ENCODE results near the gene BARHL2.

The BARHL2 gene

GRCh38 chr1:90716552-90717355 is at the start of gene BARHL2:
Gene BARHL2, minus strand, starts transcription at chr1:90717302. Its CDS starts 107 bp downstream, at chr1:90717195.
- H3K27ac ChIP-seq, result no peak within 1 kb of the TSS
- no peaks in the 10 kb centered on the region for H3K36me3 ChIP-seq
- no peak for TF ChIP-seq CTCF (IDR thresholded peaks at IDR 0.05; ENCODE audit: low read depth, low read length)
- no peak for DNase-seq
- H3K4me3 ChIP-seq (ENCODE audit: low read depth, low read length), result peak within 1 kb of the TSS; percentile 62
- H3K27me3 ChIP-seq (ENCODE audit: insufficient read depth, low read depth, severe bottlenecking), result peaks cover 59% of the 10 kb centered on the region
- no peaks in the 10 kb centered on the region for H3K9me3 ChIP-seq (ENCODE audit: severe bottlenecking)

GRCh38 chr1:90763930-90764329 is 46.8 kb upstream of the BARHL2 start:
- no peak for DNase-seq
- H3K9me3 ChIP-seq (ENCODE audit: severe bottlenecking), result no peaks in the 10 kb centered on the region
- no peaks in the 10 kb centered on the region for H3K36me3 ChIP-seq
- TF ChIP-seq CTCF (IDR thresholded peaks at IDR 0.05; ENCODE audit: low read depth, low read length), result no peak
- H3K4me3 ChIP-seq (ENCODE audit: low read depth, low read length), result no peak overlapping the region
- H3K27me3 ChIP-seq (ENCODE audit: insufficient read depth, low read depth, severe bottlenecking), result no peaks in the 10 kb centered on the region
- no peak overlapping the region for H3K27ac ChIP-seq

- Histone ChIP-seq H3K4me3 (ENCODE audit: low read depth, low read length) (no peak overlapping the region), H3K27me3 (ENCODE audit: insufficient read depth, low read depth, severe bottlenecking) (no peaks in the 10 kb centered on the region), H3K36me3 (no peaks in the 10 kb centered on the region), H3K27ac (no peak overlapping the region), H3K9me3 (ENCODE audit: severe bottlenecking) (no peaks in the 10 kb centered on the region)
- TF ChIP-seq CTCF (IDR thresholded peaks at IDR 0.05; ENCODE audit: low read depth, low read length), result no peak
- DNase-seq, result no peak
Measured at GRCh38 chr1:90763506-90763905, 46.4 kb upstream of the BARHL2 start.

- Histone ChIP-seq H3K27ac (no peak overlapping the region), H3K27me3 (ENCODE audit: insufficient read depth, low read depth, severe bottlenecking) (no peaks in the 10 kb centered on the region), H3K36me3 (no peaks in the 10 kb centered on the region), H3K9me3 (ENCODE audit: severe bottlenecking) (no peaks in the 10 kb centered on the region), H3K4me3 (ENCODE audit: low read depth, low read length) (no peak overlapping the region)
- TF ChIP-seq CTCF (IDR thresholded peaks at IDR 0.05; ENCODE audit: low read depth, low read length), result no peak
- no peak for DNase-seq
Measured at GRCh38 chr1:90761781-90762589, 44.9 kb upstream of the BARHL2 start.

GRCh38 chr1:90761156-90761555 is 44.1 kb upstream of the BARHL2 start:
- no peak for DNase-seq
- Histone ChIP-seq H3K36me3 (no peaks in the 10 kb centered on the region), H3K27ac (no peak overlapping the region), H3K27me3 (ENCODE audit: insufficient read depth, low read depth, severe bottlenecking) (no peaks in the 10 kb centered on the region), H3K9me3 (ENCODE audit: severe bottlenecking) (no peaks in the 10 kb centered on the region), H3K4me3 (ENCODE audit: low read depth, low read length) (no peak overlapping the region)
- TF ChIP-seq CTCF (IDR thresholded peaks at IDR 0.05; ENCODE audit: low read depth, low read length), result 0 out of 2 replicates have a peak, but pooled peaks have one; percentile 6
